Upper lobe of left lung (tissue), 4 donors: ENCODE results near the gene HERPUD2.

Source experiments
- POLR2A ChIP-seq, 4 donors: fragments of 450-650 bp; IDR thresholded peaks; one replicate each; pipeline ENCODE4 v1.5.1; 2016 to 2017; ENCODE audit warnings: antibody characterized with exemption in 4 of 4, mild to moderate bottlenecking in 2 of 4
- POLR2AphosphoS5 ChIP-seq, 2 donors: sonication (generic); formaldehyde crosslinking; IDR thresholded peaks; one replicate each; pipeline ENCODE4 v1.5.1; 2017; ENCODE audit warnings: antibody characterized with exemption in 2 of 2
- TF ChIP-seq, protein P1 (sequence below), 6 experiments: fragments of 450-650 bp in 4 of 6; fragments of 200-600 bp in 2 of 6; sonication (generic) in 2 of 6; IDR thresholded peaks; one replicate each; pipeline ENCODE4 v1.5.1; 2016 to 2019; ENCODE audit warnings: antibody characterized with exemption in 6 of 6

GRCh38 chr7:35717516-35717915, 22.6 kb upstream of the HERPUD2 start:
- no peak for TF ChIP-seq POLR2A (IDR thresholded peaks at IDR 0.05)
- TF ChIP-seq, protein P1, sequence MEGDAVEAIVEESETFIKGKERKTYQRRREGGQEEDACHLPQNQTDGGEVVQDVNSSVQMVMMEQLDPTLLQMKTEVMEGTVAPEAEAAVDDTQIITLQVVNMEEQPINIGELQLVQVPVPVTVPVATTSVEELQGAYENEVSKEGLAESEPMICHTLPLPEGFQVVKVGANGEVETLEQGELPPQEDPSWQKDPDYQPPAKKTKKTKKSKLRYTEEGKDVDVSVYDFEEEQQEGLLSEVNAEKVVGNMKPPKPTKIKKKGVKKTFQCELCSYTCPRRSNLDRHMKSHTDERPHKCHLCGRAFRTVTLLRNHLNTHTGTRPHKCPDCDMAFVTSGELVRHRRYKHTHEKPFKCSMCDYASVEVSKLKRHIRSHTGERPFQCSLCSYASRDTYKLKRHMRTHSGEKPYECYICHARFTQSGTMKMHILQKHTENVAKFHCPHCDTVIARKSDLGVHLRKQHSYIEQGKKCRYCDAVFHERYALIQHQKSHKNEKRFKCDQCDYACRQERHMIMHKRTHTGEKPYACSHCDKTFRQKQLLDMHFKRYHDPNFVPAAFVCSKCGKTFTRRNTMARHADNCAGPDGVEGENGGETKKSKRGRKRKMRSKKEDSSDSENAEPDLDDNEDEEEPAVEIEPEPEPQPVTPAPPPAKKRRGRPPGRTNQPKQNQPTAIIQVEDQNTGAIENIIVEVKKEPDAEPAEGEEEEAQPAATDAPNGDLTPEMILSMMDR (IDR thresholded peaks at IDR 0.05): no peak
- no peak for TF ChIP-seq POLR2AphosphoS5 (IDR thresholded peaks at IDR 0.05)
